Karpas-422 (cell line): ENCODE measurements around the gene TFPI2. TPM values are rescaled to one million over a fixed set of nuclear protein-coding genes. Genes with fewer than 3 reads are reported as not detected.
"Not testable (repeated sequence)": the region's sequence is repeated elsewhere in the genome, so short reads cannot be mapped to it uniquely, and the experiment has no call there.

Source experiments
- DNase-seq: peaks from one replicate; pipeline ENCODE4 v3.0.0-alpha.2; 2015
- H2AFZ ChIP-seq: fragments of 200-600 bp; sonication (generic); 2 replicates; pipeline ENCODE4 v1.6.1; 2014; ENCODE audit warnings: antibody characterized with exemption, low read length, mixed read lengths
- H3K27ac ChIP-seq: fragments of 200-600 bp; sonication (generic); 2 replicates; pipeline ENCODE4 v1.5.1; 2014; ENCODE audit warnings: mild to moderate bottlenecking, low read length, moderate library complexity
- H3K27me3 ChIP-seq: fragments of 200-600 bp; sonication (generic); 2 replicates; pipeline ENCODE4 v1.6.1; 2014; ENCODE audit warnings: low read length, mixed read lengths
- H3K36me3 ChIP-seq: fragments of 200-600 bp; sonication (generic); 2 replicates; pipeline ENCODE4 v1.6.1; 2014; ENCODE audit warnings: low read length, mixed read lengths; ENCODE audit not compliant: insufficient read depth
- H3K4me1 ChIP-seq: fragments of 200-600 bp; sonication (generic); 2 replicates; pipeline ENCODE4 v1.6.1; 2014; ENCODE audit warnings: mild to moderate bottlenecking, low read length, mixed read lengths
- H3K4me2 ChIP-seq: fragments of 200-600 bp; sonication (generic); 2 replicates; pipeline ENCODE4 v1.6.1; 2014; ENCODE audit warnings: low read length, low read depth, mild to moderate bottlenecking; ENCODE audit not compliant: poor library complexity, severe bottlenecking
- H3K4me3 ChIP-seq: fragments of 200-600 bp; sonication (generic); 2 replicates; pipeline ENCODE4 v1.5.1; 2014; ENCODE audit warnings: mild to moderate bottlenecking, antibody characterized with exemption, low read length, mixed read lengths
- H3K79me2 ChIP-seq: fragments of 200-600 bp; sonication (generic); 2 replicates; pipeline ENCODE4 v1.6.1; 2014; ENCODE audit warnings: mild to moderate bottlenecking, low read length, mixed read lengths
- H3K9ac ChIP-seq: fragments of 200-600 bp; sonication (generic); 2 replicates; pipeline ENCODE4 v1.6.0; 2014; ENCODE audit warnings: low read length
- H3K9me2 ChIP-seq: fragments of 200-600 bp; sonication (generic), shearing (Covaris generic); replicated peaks from 2 replicates; pipeline ENCODE4 v1.6.0; 2014; ENCODE audit warnings: mild to moderate bottlenecking, low read length, moderate library complexity; ENCODE audit not compliant: insufficient read depth
- H3K9me3 ChIP-seq: fragments of 300-700, 200-600 bp; sonication (generic); 2 replicates; pipeline ENCODE4 v1.6.1; 2014; ENCODE audit warnings: low read length, mixed read lengths
- H4K20me1 ChIP-seq: fragments of 200-600 bp; sonication (generic); 2 replicates; pipeline ENCODE4 v1.6.1; 2014; ENCODE audit warnings: mild to moderate bottlenecking, antibody characterized with exemption, low read length, low read depth; ENCODE audit not compliant: insufficient read depth
- total RNA-seq: library from RNA; depleted of rRNA; stranded (reverse); fragments of >200 nt; shearing (Covaris generic); gene quantifications from 2 replicates; pipeline ENCODE4 v1.2.3, GENCODE V29; 2014; ENCODE audit warnings: low replicate concordance

The TFPI2 gene
- total RNA-seq, 1 experiment from 2014 or later, result not detected

- Histone ChIP-seq H3K4me3 (no peak overlapping the region), H3K4me2 (no peak overlapping the region), H3K27ac (no peak overlapping the region), H3K27me3 (no peaks in the 10 kb centered on the region), H2AFZ (no peak overlapping the region), H3K9me3 (no peaks in the 10 kb centered on the region), H4K20me1 (no peaks in the 10 kb centered on the region), H3K9ac (no peak overlapping the region), H3K36me3 (no peaks in the 10 kb centered on the region), H3K4me1 (no peaks in the 10 kb centered on the region), H3K9me2 (no peaks in the 10 kb centered on the region), H3K79me2 (no peaks in the 10 kb centered on the region)
- no peak for DNase-seq
Measured at GRCh38 chr7:93914581-93915066, 24.1 kb upstream of the TFPI2 start.

- H3K9me2 ChIP-seq, result no peaks in the 10 kb centered on the region
- no peaks in the 10 kb centered on the region for H3K36me3 ChIP-seq
- no peak overlapping the region for H2AFZ ChIP-seq
- H3K9me3 ChIP-seq, result no peaks in the 10 kb centered on the region
- no peak overlapping the region for H3K9ac ChIP-seq
- no peaks in the 10 kb centered on the region for H4K20me1 ChIP-seq
- H3K4me1 ChIP-seq, result no peaks in the 10 kb centered on the region
- no peaks in the 10 kb centered on the region for H3K79me2 ChIP-seq
- H3K4me2 ChIP-seq, result no peak overlapping the region
- H3K27me3 ChIP-seq, result no peaks in the 10 kb centered on the region
- H3K4me3 ChIP-seq, result no peak overlapping the region
- H3K27ac ChIP-seq, result no peak overlapping the region
- no peak for DNase-seq
Measured at GRCh38 chr7:93913197-93913596, 22.6 kb upstream of the TFPI2 start.

- not testable (repeated sequence) for H3K4me3 ChIP-seq, H3K27ac ChIP-seq, H3K9me3 ChIP-seq
Measured at GRCh38 chr7:93911661-93912060, 21.1 kb upstream of the TFPI2 start.

GRCh38 chr7:93911242-93911641 lies 20.7 kb upstream of the TFPI2 start:
- H3K9me3 ChIP-seq, H3K27me3 ChIP-seq, H3K27ac ChIP-seq, H3K9me2 ChIP-seq, H3K9ac ChIP-seq, H4K20me1 ChIP-seq, H3K36me3 ChIP-seq, H3K79me2 ChIP-seq, H3K4me2 ChIP-seq, H2AFZ ChIP-seq, DNase-seq, H3K4me3 ChIP-seq, H3K4me1 ChIP-seq: not testable (repeated sequence)

More at GRCh38 chr7:93911661-93912060, 21.1 kb upstream of the TFPI2 start:
- H4K20me1 ChIP-seq, H3K36me3 ChIP-seq, DNase-seq, H2AFZ ChIP-seq, H3K27me3 ChIP-seq, H3K4me1 ChIP-seq, H3K4me2 ChIP-seq, H3K79me2 ChIP-seq, H3K9me2 ChIP-seq, H3K9ac ChIP-seq: not testable (repeated sequence)

- Histone ChIP-seq H3K27ac (no peak overlapping the region), H3K36me3 (no peaks in the 10 kb centered on the region), H3K79me2 (no peaks in the 10 kb centered on the region), H3K27me3 (no peaks in the 10 kb centered on the region), H3K9me3 (no peaks in the 10 kb centered on the region), H3K9me2 (no peaks in the 10 kb centered on the region), H2AFZ (no peak overlapping the region), H3K4me2 (no peak overlapping the region), H3K4me3 (no peak overlapping the region), H3K9ac (no peak overlapping the region), H3K4me1 (no peaks in the 10 kb centered on the region), H4K20me1 (no peaks in the 10 kb centered on the region)
- no peak for DNase-seq
Measured at GRCh38 chr7:93910076-93910994, 19.8 kb upstream of the TFPI2 start.

- H3K27ac ChIP-seq, result no peak within 1 kb of the TSS
- no peak within 1 kb of the TSS for H2AFZ ChIP-seq
- H3K4me1 ChIP-seq, result no peaks in the 10 kb centered on the region
- H3K36me3 ChIP-seq, result no peaks in the 10 kb centered on the region
- no peaks in the 10 kb centered on the region for H3K9me3 ChIP-seq
- DNase-seq, result no peak
- H3K4me2 ChIP-seq, result no peak within 1 kb of the TSS
- H3K79me2 ChIP-seq, result no peaks in the 10 kb centered on the region
- H3K4me3 ChIP-seq, result no peak within 1 kb of the TSS
- no peaks in the 10 kb centered on the region for H3K9me2 ChIP-seq
- no peak within 1 kb of the TSS for H3K9ac ChIP-seq
- H4K20me1 ChIP-seq, result no peaks in the 10 kb centered on the region
- 0 out of 2 replicates have a peak, but pooled peaks cover 2% of the 10 kb centered on the region for H3K27me3 ChIP-seq
Measured at GRCh38 chr7:93906267-93906666, 15.7 kb upstream of the TFPI2 start, which contains the start of gene GNGT1. TSS of gene GNGT1 (plus strand) at chr7:93906567. CDS start at chr7:93906747, 180 bp downstream.

- Histone ChIP-seq H3K4me2 (no peak overlapping the region), H3K4me3 (no peak overlapping the region), H3K9ac (no peak overlapping the region), H2AFZ (no peak overlapping the region), H3K27ac (no peak overlapping the region), H3K27me3 (0 out of 2 replicates have a peak, but pooled peaks cover 3% of the 10 kb centered on the region), H3K79me2 (no peaks in the 10 kb centered on the region), H3K9me2 (no peaks in the 10 kb centered on the region), H3K9me3 (no peaks in the 10 kb centered on the region), H3K4me1 (no peaks in the 10 kb centered on the region), H3K36me3 (no peaks in the 10 kb centered on the region), H4K20me1 (no peaks in the 10 kb centered on the region)
- peak; percentile 61 for DNase-seq
Measured at GRCh38 chr7:93902777-93903423, 12.3 kb upstream of the TFPI2 start.

- H3K4me3 ChIP-seq, result no peak overlapping the region
- no peaks in the 10 kb centered on the region for H3K79me2 ChIP-seq
- H3K9me3 ChIP-seq, result no peaks in the 10 kb centered on the region
- H4K20me1 ChIP-seq, result no peaks in the 10 kb centered on the region
- no peaks in the 10 kb centered on the region for H3K36me3 ChIP-seq
- H3K9ac ChIP-seq, result no peak overlapping the region
- no peak overlapping the region for H2AFZ ChIP-seq
- no peaks in the 10 kb centered on the region for H3K9me2 ChIP-seq
- 0 out of 2 replicates have a peak, but pooled peaks cover 3% of the 10 kb centered on the region for H3K27me3 ChIP-seq
- no peak overlapping the region for H3K4me2 ChIP-seq
- H3K4me1 ChIP-seq, result no peaks in the 10 kb centered on the region
- DNase-seq, result no peak
- no peak overlapping the region for H3K27ac ChIP-seq
Measured at GRCh38 chr7:93897680-93898079, 7.1 kb upstream of the TFPI2 start.
